Ovary (tissue), 3 donors: ENCODE measurements around the gene MRAP2.

Experiments
- CTCF ChIP-seq, 3 donors: fragments of 450-650 bp in 2 of 3; fragments of 200-600 bp in 1 of 3; IDR thresholded peaks; one replicate each; pipeline versions ENCODE4 v1.5.1 to v1.8.0; 2016 to 2022; ENCODE audit warnings: antibody characterized with exemption in 3 of 3, mild to moderate bottlenecking in 1 of 3
- EP300 ChIP-seq: sonication (generic); formaldehyde crosslinking; IDR thresholded peaks from one replicate; pipeline ENCODE4 v1.6.1; 2017; ENCODE audit warnings: antibody characterized with exemption
- POLR2A ChIP-seq: fragments of 450-650 bp; IDR thresholded peaks from one replicate; pipeline ENCODE4 v1.6.1; 2017; ENCODE audit warnings: antibody characterized with exemption, mild to moderate bottlenecking, moderate library complexity
- donor health status: DM: no; HTN: no; CAD: no.

- no peak for TF ChIP-seq CTCF (IDR thresholded peaks at IDR 0.05)
- no peak for TF ChIP-seq POLR2A
- TF ChIP-seq EP300, result no peak
Measured at GRCh38 chr6:84095156-84095555, 61.6 kb downstream of the MRAP2 start.
